MM.1S (cell line): ENCODE results near the gene COQ8B.

Source experiments
- CTCF ChIP-seq: fragments of 300-600 bp; sonication (generic); IDR thresholded peaks from 2 replicates; pipeline ENCODE4 v1.5.1; 2016; ENCODE audit warnings: antibody characterized with exemption, low read length, mixed read lengths
- EZH2 ChIP-seq: fragments of 300-600 bp; sonication (generic); optimal IDR thresholded peaks from 2 replicates; pipeline ENCODE3; 2017; ENCODE audit warnings: low read depth, mild to moderate bottlenecking, antibody characterized with exemption, low read length, mixed read lengths
- EZH2phosphoT487 ChIP-seq: fragments of 300-600 bp; sonication (generic); IDR thresholded peaks from 2 replicates; pipeline ENCODE4 v1.6.1; 2018; ENCODE audit warnings: antibody characterized with exemption, low read length

GRCh38 chr19:40735013-40735771 lies 18.5 kb upstream of the COQ8B start:
- TF ChIP-seq CTCF: no peak
- no peak for TF ChIP-seq EZH2
- TF ChIP-seq EZH2phosphoT487: no peak
